Hepatocyte (in vitro differentiated cells): ENCODE data around the gene CNOT4. TPM values are rescaled to one million over a fixed set of nuclear protein-coding genes. Genes with fewer than 3 reads are reported as not detected.

Experiments used
- DNase-seq: peaks from one replicate; pipeline ENCODE4 v3.0.0-alpha.2; 2016; ENCODE audit warnings: low spot score
- H2AFZ ChIP-seq: fragments of 200-600 bp; sonication (generic); 2 replicates; pipeline ENCODE4 v1.6.0; 2016; ENCODE audit warnings: antibody characterized with exemption, mild to moderate bottlenecking
- H3K27ac ChIP-seq: fragments of 200-600 bp; sonication (generic); 2 replicates; pipeline ENCODE4 v1.5.1; 2016; ENCODE audit warnings: mild to moderate bottlenecking
- H3K27me3 ChIP-seq: fragments of 200-600 bp; sonication (generic); 2 replicates; pipeline ENCODE4 v1.6.1; 2016
- H3K36me3 ChIP-seq: fragments of 200-600 bp; sonication (generic); replicated peaks from 2 replicates; pipeline ENCODE4 v1.5.1; 2016; ENCODE audit warnings: low read depth; ENCODE audit not compliant: insufficient read depth
- H3K4me1 ChIP-seq: fragments of 200-600 bp; sonication (generic); 2 replicates; pipeline ENCODE4 v1.5.1; 2016; ENCODE audit warnings: mild to moderate bottlenecking, moderate library complexity; ENCODE audit not compliant: insufficient read depth
- H3K4me2 ChIP-seq: fragments of 200-600 bp; sonication (generic); 2 replicates; pipeline ENCODE4 v1.6.0; 2016
- H3K4me3 ChIP-seq: fragments of 200-600 bp; sonication (generic); 2 replicates; pipeline ENCODE4 v1.5.1; 2016; ENCODE audit warnings: mild to moderate bottlenecking
- H3K79me2 ChIP-seq: fragments of 200-600 bp; sonication (generic); 2 replicates; pipeline ENCODE4 v1.6.0; 2017; ENCODE audit warnings: mild to moderate bottlenecking
- H3K9me2 ChIP-seq: fragments of 200-600 bp; sonication (generic); replicated peaks from 2 replicates; pipeline ENCODE4 v1.6.0; 2017; ENCODE audit warnings: mild to moderate bottlenecking; ENCODE audit not compliant: insufficient read depth
- H3K9me3 ChIP-seq: fragments of 200-600 bp; sonication (generic); 2 replicates; pipeline ENCODE4 v1.5.1; 2016; ENCODE audit warnings: low read depth, mild to moderate bottlenecking
- H4K20me1 ChIP-seq: fragments of 200-600 bp; sonication (generic); 2 replicates; pipeline ENCODE4 v1.6.0; 2016; ENCODE audit warnings: mild to moderate bottlenecking; ENCODE audit not compliant: insufficient read depth, poor library complexity, severe bottlenecking
- EZH2 ChIP-seq: fragments of 200-600 bp; sonication (generic); IDR thresholded peaks from 2 replicates; pipeline ENCODE4 v1.6.1; 2016; ENCODE audit warnings: antibody characterized with exemption, mild to moderate bottlenecking, borderline replicate concordance
- EZH2phosphoT487 ChIP-seq: fragments of 200-600 bp; sonication (generic); IDR thresholded peaks from one replicate; pipeline ENCODE4 v1.6.1; 2018; ENCODE audit warnings: antibody characterized with exemption, mild to moderate bottlenecking, low read depth, moderate library complexity; ENCODE audit not compliant: unreplicated experiment, severe bottlenecking
- WGBS: methylation state at CpG from one replicate; pipeline ENCODE4 v1.1.6; 2016; ENCODE audit warnings: low lambda C conversion rate; ENCODE audit errors: missing lambda C conversion rate; 5-methylcytosine and 5-hydroxymethylcytosine counted together
- polyA plus RNA-seq: library from polyadenylated mRNA; unstranded; fragments of >200 nt; fragmentation: Nextera tagmentation; extraction: Ambion mirVana; gene quantifications from 2 replicates; pipeline ENCODE4 v1.2.1, GENCODE V29; 2016
- total RNA-seq: library from RNA; depleted of rRNA; stranded (reverse); fragments of >200 nt; gene quantifications from 2 replicates; pipeline ENCODE4 v1.2.3, GENCODE V29; 2014
- TF ChIP-seq, protein P1 (sequence below): fragments of 200-600 bp; sonication (generic); IDR thresholded peaks from 2 replicates; pipeline ENCODE4 v1.5.1; 2016; ENCODE audit warnings: antibody characterized with exemption, mild to moderate bottlenecking; ENCODE audit not compliant: poor library complexity

Gene CNOT4
- total and polyA plus RNA-seq, 2 experiments from 2014 or later = 11.8 to 12.9 TPM

GRCh38 chr7:135486261-135486920 is 23.5 kb downstream of the CNOT4 start:
- Histone ChIP-seq H3K79me2 (peaks cover 99% of the 10 kb centered on the region), H2AFZ (no peak overlapping the region), H3K9me2 (no peaks in the 10 kb centered on the region), H3K27me3 (no peaks in the 10 kb centered on the region), H3K4me3 (no peak overlapping the region), H3K9me3 (no peaks in the 10 kb centered on the region), H3K4me2 (no peak overlapping the region), H3K27ac (no peak overlapping the region), H3K4me1 (peaks cover 6% of the 10 kb centered on the region), H4K20me1 (peaks cover 44% of the 10 kb centered on the region), H3K36me3 (no peaks in the 10 kb centered on the region)
- DNase-seq = no peak
- WGBS = 93% methylated on average over 3 of the region's 3 CpGs
- TF ChIP-seq EZH2 = no peak
- TF ChIP-seq EZH2phosphoT487 = no peak
- TF ChIP-seq, protein P1, sequence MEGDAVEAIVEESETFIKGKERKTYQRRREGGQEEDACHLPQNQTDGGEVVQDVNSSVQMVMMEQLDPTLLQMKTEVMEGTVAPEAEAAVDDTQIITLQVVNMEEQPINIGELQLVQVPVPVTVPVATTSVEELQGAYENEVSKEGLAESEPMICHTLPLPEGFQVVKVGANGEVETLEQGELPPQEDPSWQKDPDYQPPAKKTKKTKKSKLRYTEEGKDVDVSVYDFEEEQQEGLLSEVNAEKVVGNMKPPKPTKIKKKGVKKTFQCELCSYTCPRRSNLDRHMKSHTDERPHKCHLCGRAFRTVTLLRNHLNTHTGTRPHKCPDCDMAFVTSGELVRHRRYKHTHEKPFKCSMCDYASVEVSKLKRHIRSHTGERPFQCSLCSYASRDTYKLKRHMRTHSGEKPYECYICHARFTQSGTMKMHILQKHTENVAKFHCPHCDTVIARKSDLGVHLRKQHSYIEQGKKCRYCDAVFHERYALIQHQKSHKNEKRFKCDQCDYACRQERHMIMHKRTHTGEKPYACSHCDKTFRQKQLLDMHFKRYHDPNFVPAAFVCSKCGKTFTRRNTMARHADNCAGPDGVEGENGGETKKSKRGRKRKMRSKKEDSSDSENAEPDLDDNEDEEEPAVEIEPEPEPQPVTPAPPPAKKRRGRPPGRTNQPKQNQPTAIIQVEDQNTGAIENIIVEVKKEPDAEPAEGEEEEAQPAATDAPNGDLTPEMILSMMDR = no peak

DNA sequence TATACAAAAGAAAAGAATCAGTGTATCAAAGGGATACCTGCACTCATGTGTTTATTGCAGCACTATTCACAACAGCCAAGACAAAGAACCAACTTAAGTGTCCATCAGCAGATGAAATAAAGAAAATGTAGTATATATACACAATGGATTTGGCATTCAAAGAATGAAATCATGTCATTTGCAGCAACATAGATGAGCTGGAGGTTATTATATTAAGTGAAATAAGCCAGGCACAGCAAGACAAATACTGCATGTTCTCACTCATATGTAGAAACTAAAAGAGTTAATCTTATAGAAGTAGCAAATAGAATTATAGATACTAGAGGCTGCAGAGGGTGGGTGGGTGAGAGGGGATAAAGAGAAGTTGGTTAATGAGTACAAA is 28.3 kb downstream of the CNOT4 start:
- Histone ChIP-seq H3K79me2 (peaks cover 97% of the 10 kb centered on the region), H3K9me2 (no peaks in the 10 kb centered on the region), H3K27me3 (no peaks in the 10 kb centered on the region), H3K9me3 (no peaks in the 10 kb centered on the region), H4K20me1 (peaks cover 26% of the 10 kb centered on the region), H3K36me3 (no peaks in the 10 kb centered on the region), H2AFZ (no peak overlapping the region), H3K4me2 (no peak overlapping the region), H3K27ac (no peak overlapping the region), H3K4me1 (no peaks in the 10 kb centered on the region), H3K4me3 (no peak overlapping the region)
- no peak for DNase-seq
- TF ChIP-seq EZH2phosphoT487 = no peak
- TF ChIP-seq, protein P1 = no peak
- no peak for TF ChIP-seq EZH2

- Histone ChIP-seq H3K9me3 (no peaks in the 10 kb centered on the region), H3K4me2 (no peak overlapping the region), H3K27me3 (no peaks in the 10 kb centered on the region), H3K79me2 (peaks cover 97% of the 10 kb centered on the region), H2AFZ (no peak overlapping the region), H3K9me2 (no peaks in the 10 kb centered on the region), H3K4me3 (no peak overlapping the region), H4K20me1 (peaks cover 22% of the 10 kb centered on the region), H3K4me1 (no peaks in the 10 kb centered on the region), H3K27ac (no peak overlapping the region), H3K36me3 (no peaks in the 10 kb centered on the region)
- WGBS = 90% methylated on average over 3 of the region's 3 CpGs
- TF ChIP-seq, protein P1 = no peak
- TF ChIP-seq EZH2phosphoT487 = no peak
- TF ChIP-seq EZH2 = no peak
- DNase-seq = no peak
These were observed 28.8 kb downstream of the CNOT4 start for GRCh38 chr7:135480966-135481597.
